Measurements from ENCODE around the gene PVRIG.

GRCh38 chr7:100174582-100174981, 45.2 kb upstream of the PVRIG start:
- no peak for TF ChIP-seq CTCF (IDR thresholded peaks at IDR 0.05)
- no peak for TF ChIP-seq POLR2A (IDR thresholded peaks at IDR 0.05)

Data from Peyer's patch (tissue), 4 donors.